ENCODE data around the gene RWDD2A. TPM values are rescaled to one million over a fixed set of nuclear protein-coding genes. Genes with fewer than 3 reads are reported as not detected.

RWDD2A gene
- polyA plus RNA-seq, 1 experiment = 8.3 TPM

DNA sequence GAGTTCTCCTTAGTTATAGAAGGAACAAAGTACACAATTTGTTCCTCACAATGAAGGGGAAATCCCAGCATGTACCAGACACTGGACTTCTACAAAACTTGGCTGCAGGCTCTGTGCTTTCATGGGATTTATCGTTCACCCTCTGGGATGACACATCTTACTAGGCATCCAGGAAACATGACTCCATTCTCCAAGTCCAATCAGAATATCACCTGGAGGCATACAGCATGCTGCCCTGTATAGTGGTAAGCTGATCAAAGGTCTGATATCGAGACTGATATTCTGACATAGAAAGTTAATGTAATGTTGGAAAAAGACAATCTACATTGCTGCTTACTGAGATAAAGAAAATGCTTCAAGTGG lies 6.7 kb downstream of the RWDD2A start:
- POLR2A ChIA-PET = no interaction called here
- CTCF ChIA-PET = interaction anchor here (1.7 to 7.0 kb wide), 3 partner anchors 15 to 134 kb away, joined by 9 to 65 read pairs (median 21); partner anchors contain the start of genes DOP1A and UBE3D
- Histone ChIP-seq H3K27me3 (ENCODE audit: control insufficient read depth, insufficient read depth, low read length) (no peaks in the 10 kb centered on the region), H3K27ac (ENCODE audit: low read depth, low read length) (no peak overlapping the region), H3K9me3 (ENCODE audit: control insufficient read depth, insufficient read depth, low read length) (no peaks in the 10 kb centered on the region), H3K4me3 (ENCODE audit: low read depth, low read length) (no peak overlapping the region)
- DNase-seq (ENCODE audit: low read depth, low spot score) = peak; percentile 47
- TF ChIP-seq, protein P1, sequence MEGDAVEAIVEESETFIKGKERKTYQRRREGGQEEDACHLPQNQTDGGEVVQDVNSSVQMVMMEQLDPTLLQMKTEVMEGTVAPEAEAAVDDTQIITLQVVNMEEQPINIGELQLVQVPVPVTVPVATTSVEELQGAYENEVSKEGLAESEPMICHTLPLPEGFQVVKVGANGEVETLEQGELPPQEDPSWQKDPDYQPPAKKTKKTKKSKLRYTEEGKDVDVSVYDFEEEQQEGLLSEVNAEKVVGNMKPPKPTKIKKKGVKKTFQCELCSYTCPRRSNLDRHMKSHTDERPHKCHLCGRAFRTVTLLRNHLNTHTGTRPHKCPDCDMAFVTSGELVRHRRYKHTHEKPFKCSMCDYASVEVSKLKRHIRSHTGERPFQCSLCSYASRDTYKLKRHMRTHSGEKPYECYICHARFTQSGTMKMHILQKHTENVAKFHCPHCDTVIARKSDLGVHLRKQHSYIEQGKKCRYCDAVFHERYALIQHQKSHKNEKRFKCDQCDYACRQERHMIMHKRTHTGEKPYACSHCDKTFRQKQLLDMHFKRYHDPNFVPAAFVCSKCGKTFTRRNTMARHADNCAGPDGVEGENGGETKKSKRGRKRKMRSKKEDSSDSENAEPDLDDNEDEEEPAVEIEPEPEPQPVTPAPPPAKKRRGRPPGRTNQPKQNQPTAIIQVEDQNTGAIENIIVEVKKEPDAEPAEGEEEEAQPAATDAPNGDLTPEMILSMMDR (IDR thresholded peaks at IDR 0.05; ENCODE audit: low read depth, low read length) = no peak

DNA sequence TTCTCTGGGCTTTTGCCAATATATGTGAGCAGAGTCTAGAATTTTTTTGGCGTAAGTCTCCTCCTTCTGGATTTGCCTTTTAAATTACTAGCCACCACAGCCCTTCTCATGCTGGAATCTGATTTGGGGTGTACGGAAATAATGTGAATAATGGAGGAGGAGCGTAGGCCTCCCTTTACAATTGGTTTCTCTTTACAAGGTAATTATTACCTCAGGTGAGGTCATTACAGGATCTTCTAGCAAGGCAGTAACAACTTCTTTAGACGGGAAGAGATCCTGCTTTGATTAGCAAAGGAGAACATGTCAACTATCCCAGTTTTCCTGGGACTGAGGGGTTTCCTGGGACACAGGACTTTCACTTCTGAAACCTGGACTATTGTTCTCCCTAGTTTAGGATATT lies 8.9 kb downstream of the RWDD2A start:
- no peak overlapping the region for H3K27ac ChIP-seq (ENCODE audit: low read depth, low read length)
- H3K27me3 ChIP-seq (ENCODE audit: control insufficient read depth, insufficient read depth, low read length) = no peaks in the 10 kb centered on the region
- no peak overlapping the region for H3K4me3 ChIP-seq (ENCODE audit: low read depth, low read length)
- POLR2A ChIA-PET = no interaction called here
- DNase-seq (ENCODE audit: low read depth, low spot score) = no peak
- TF ChIP-seq, protein P1 (IDR thresholded peaks at IDR 0.05; ENCODE audit: low read depth, low read length) = no peak
- CTCF ChIA-PET = interaction anchor here (3.2 kb wide), 1 partner anchor 136 kb away, joined by 28 read pairs; the partner anchor contains the start of genes DOP1A and UBE3D
- no peaks in the 10 kb centered on the region for H3K9me3 ChIP-seq (ENCODE audit: control insufficient read depth, insufficient read depth, low read length)

DNA sequence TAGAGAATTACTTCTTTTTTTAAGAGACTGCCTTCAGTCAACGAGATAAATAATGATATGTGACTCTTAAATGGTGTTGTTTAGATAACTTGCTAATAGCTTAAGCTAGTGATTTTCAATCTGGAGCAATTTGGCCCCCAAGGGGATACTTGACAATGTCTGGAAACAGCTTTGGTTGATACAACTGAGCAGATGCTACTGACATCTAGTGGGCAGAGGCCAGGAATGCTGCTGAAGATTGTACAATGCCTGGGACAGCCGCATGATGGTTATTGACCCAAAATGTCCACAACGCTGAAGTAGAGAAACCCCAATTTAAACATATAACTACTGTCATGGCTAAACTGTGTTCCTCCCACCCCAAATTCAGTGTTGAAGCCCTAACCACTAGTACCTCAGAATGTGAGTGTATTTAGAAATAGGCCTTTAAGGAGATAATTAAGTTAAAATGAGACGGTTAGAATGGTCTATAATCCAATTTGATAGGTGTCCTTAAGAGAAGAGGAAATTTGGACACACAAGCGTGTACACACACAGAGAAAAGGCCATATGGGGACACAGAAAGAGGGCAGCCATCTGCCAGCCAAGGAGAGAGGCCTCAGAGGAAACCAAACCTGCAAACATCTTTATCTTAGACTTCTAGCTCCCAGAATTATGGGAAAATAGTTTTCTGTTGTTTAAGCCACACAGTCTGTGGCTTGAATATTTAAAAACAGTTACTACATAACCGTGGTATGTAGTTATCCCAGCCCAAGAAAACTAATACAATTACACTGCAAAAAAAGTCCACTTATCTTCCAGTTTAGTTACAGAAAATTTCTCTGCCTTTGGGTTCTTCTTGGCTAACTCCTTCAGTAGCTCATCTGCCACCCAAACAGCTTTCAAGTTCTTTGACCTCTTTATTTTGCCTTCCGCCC lies 22.2 kb downstream of the RWDD2A start:
- ChIA-PET CTCF (interaction anchor here (0.6 to 14.3 kb wide), 53 partner anchors 9 to 974 kb away, joined by 3 to 534 read pairs (median 4); partner anchors contain the start of genes DOP1A, PRSS35 and UBE3D), POLR2A (interaction anchor here (0.7 to 1.3 kb wide), 4 partner anchors 22 to 299 kb away, joined by 3 to 9 read pairs (median 3); partner anchors contain the start of genes DOP1A, PRSS35 and RWDD2A)
- TF ChIP-seq, protein P1 (IDR thresholded peaks at IDR 0.05; ENCODE audit: low read depth, low read length) = peak; percentile 94
- H3K27ac ChIP-seq (ENCODE audit: low read depth, low read length) = peak overlapping the region; percentile 85
- no peak overlapping the region for H3K4me3 ChIP-seq (ENCODE audit: low read depth, low read length)
- H3K9me3 ChIP-seq (ENCODE audit: control insufficient read depth, insufficient read depth, low read length) = no peaks in the 10 kb centered on the region
- peak; percentile 51 for DNase-seq (ENCODE audit: low read depth, low spot score)
- H3K27me3 ChIP-seq (ENCODE audit: control insufficient read depth, insufficient read depth, low read length) = no peaks in the 10 kb centered on the region

DNA sequence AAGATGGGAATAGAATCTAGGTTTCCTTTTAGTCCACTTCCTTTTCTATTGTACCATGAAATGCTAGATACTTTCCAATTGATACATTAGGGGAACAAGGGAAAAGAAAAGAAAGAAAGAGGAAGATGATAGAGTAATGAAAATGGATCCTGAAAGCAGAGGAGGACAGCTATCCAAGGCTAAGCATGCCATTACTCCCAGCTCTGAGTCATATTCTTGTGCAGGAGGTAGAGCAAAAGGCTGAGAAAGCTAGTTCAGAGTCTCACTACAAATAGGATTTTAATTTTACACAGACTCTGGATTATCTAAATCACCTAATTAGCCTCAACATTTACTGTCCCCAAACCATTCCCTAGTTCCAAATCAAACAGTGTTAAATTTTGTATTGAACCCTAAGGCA lies 23.6 kb downstream of the RWDD2A start:
- ChIA-PET CTCF (interaction anchor here (0.9 to 14.3 kb wide), 6 partner anchors 23 to 296 kb away, joined by 3 to 534 read pairs (median 9); partner anchors contain the start of genes DOP1A, PRSS35 and UBE3D), POLR2A (no interaction called here)
- Histone ChIP-seq H3K27me3 (ENCODE audit: control insufficient read depth, insufficient read depth, low read length) (no peaks in the 10 kb centered on the region), H3K9me3 (ENCODE audit: control insufficient read depth, insufficient read depth, low read length) (no peaks in the 10 kb centered on the region), H3K27ac (ENCODE audit: low read depth, low read length) (no peak overlapping the region), H3K4me3 (ENCODE audit: low read depth, low read length) (no peak overlapping the region)
- DNase-seq (ENCODE audit: low read depth, low spot score) = no peak
- TF ChIP-seq, protein P1 (IDR thresholded peaks at IDR 0.05; ENCODE audit: low read depth, low read length) = no peak

DNA sequence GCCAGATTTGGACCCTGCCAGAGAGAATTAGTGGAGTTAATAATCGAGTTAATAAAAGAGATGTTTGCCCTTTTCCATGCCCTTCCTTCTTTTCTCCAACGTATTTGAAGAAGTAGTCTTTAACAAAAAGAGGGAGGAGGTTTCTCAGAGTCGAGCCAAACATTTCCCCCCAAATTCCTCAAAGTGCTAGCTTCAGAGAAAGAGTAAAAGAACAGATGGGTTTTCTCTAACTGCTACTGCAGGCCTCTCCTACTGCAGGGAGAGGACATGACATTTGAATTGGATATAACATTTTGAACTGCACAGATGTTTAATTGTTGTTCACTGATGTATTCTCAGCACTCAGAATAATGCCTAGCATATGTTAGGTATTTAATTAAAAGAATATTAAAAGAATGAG lies 25.5 kb downstream of the RWDD2A start:
- TF ChIP-seq, protein P1 (IDR thresholded peaks at IDR 0.05; ENCODE audit: low read depth, low read length) = no peak
- ChIA-PET POLR2A (no interaction called here), CTCF (interaction anchor here (0.6 to 14.3 kb wide), 5 partner anchors 20 to 385 kb away, joined by 3 to 534 read pairs (median 5); partner anchors contain the start of genes DOP1A, PRSS35 and UBE3D)
- Histone ChIP-seq H3K27me3 (ENCODE audit: control insufficient read depth, insufficient read depth, low read length) (no peaks in the 10 kb centered on the region), H3K27ac (ENCODE audit: low read depth, low read length) (no peak overlapping the region), H3K9me3 (ENCODE audit: control insufficient read depth, insufficient read depth, low read length) (no peaks in the 10 kb centered on the region), H3K4me3 (ENCODE audit: low read depth, low read length) (no peak overlapping the region)
- DNase-seq (ENCODE audit: low read depth, low spot score) = no peak

All from AG04450 (cell line).